DMS114 treated with DMSO at 0.1 percent for 48 hours (cell line): ENCODE results near the gene SPOCK2.

Experiments used
- DNase-seq: peaks from one replicate; lab custom pipeline; 2025; ENCODE audit not compliant: unreplicated experiment; lab: John Stamatoyannopoulos, UW

SPOCK2 gene

DNA sequence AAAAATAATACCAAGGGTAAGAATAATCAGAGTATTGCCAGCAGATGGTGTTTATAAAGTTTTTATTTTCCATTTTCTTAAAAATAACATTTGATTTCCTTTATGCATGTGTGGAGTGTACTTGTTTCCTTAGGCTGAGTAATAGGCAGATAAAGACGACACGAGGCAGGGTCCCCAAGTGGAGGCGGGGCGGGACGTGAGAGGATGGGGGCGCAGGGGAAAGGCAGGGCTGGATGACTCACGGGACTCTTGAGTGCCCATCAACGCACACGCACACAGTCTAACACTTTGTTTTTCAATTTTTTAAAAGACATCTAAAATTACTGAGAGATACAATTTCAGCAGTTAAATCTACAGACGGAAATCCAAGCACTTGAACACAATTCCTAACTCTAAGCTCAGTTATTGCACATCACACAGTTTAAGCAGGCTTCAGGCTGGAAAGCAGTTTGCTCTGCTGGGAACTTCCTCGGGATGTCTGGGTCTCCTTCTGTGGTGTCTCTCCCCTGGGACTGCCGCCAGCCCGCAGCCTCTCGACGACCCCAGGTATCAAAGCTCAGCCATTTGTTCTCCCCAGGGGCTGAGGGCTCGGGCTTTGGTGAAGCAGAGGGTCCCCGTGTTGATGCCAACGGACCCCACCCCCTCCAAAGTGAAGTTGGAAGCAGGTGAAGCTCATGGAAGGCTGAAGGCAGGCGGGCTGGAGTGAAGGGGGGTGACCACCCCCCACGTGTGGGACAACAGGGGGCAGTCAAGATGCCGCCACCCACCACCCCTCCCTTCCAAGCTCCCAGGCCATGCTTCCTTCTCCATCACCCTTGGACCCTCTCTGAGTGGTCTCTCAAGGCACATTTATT lies 29.1 kb downstream of the SPOCK2 start:
- DNase-seq = no peak

DNA sequence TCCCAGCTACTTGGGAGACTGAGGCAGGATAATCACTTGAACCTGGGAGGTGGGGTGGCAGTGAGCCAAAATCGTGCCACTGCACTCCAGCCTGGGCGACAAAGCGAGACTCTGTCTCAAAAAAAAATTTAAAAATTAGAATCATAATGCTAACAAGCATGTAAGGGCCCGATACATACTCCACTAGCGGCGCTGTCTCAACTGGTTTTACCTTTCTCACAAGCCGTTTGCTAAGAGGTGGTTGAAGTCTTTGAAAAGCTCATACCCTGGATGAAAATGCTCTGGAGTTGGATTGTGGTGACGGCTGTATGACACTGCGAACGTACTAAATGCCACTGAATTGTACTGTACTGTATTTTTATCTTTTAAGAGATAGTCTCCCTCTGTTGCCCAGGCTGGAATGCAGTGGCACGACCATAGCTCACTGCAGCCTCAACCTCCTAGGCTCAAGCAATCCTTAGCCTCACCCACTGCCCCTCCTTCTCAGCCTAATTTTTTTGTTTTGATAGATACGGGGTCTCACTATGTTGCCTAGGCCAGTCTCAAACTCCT lies 29.9 kb downstream of the SPOCK2 start:
- DNase-seq = no peak

- no peak for DNase-seq
These were observed 31.2 kb downstream of the SPOCK2 start for GRCh38 chr10:72056932-72057751.

DNA sequence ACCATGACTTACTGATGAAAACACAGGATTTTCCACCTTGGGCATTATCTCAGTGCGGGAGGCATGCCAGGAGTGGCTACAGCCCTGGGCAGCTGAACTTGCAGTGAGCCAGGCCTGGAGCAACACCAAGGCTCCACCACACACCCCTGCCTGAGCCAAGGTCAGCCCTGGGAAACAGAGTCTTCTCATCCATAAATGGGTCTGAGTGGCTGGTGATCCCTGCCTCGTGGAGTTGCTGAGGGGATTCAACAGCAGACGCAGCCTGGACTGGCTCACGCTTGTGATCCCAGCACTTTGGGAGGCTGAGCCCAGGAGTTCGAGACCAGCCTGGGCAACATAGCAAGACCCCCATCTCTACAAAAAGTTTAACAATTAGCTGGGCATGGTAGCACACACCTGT lies 32.2 kb downstream of the SPOCK2 start:
- no peak for DNase-seq

GRCh38 chr10:72053690-72054089 lies 34.7 kb downstream of the SPOCK2 start:
- no peak for DNase-seq

DNA sequence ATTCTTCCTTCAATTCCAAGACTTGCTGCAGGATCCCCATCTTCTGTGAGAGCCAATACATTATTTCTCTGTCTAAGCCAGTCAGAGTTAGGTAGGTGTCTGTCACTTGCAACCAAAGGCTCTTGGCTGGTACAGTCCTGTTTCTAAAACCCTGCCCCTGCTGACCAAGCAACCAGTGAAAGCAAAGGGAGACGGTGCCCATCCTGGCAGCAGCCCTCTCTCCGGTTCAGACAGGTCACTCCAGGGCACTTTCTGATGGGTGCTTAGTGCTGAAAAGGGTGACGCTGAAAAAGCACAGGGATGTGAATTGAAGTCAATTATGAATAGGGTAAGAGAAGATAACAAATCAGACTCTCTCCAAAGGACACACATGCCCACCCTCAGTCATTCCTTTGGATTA lies 37.5 kb downstream of the SPOCK2 start:
- DNase-seq = no peak

DNA sequence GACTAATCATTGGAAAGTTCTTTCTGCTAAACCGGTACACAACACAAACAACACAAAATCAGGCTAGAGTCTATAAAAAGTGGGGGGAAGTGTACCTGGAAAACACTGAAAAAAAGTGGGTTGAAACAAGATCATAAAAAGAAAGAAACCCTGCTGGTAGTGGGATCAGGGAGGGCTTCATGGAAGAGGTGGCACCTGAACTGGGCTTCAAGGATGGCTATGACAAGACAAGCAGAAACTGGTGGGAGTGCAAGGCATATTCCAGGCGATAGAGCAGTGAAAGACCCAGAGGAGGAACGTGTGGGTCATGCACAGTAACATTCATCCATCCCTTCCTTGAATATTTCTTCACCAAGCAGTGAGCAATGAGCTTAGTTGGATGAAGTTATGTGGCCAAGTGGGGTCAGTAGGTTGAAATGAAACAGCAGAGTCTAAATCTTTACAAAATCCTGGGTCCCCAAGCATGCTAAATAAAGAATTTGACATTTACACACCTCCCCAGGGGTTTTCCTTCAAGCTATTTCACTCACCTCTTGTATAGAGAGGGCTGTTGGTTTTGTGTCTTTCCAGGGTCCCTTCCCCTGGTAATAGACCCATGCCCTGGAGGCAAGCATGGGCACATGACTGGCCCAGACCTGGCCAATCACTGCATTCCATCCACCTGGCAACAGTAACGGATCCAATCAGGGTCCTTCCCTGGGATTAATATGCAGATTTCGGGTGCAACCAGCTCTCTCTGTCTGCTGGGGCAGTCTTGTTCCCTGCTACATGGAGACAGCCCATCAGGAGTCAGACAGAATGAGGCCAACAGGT lies 38.2 kb downstream of the SPOCK2 start:
- DNase-seq = no peak

- no peak for DNase-seq
These were observed 38.9 kb downstream of the SPOCK2 start for GRCh38 chr10:72049472-72049871.

DNA sequence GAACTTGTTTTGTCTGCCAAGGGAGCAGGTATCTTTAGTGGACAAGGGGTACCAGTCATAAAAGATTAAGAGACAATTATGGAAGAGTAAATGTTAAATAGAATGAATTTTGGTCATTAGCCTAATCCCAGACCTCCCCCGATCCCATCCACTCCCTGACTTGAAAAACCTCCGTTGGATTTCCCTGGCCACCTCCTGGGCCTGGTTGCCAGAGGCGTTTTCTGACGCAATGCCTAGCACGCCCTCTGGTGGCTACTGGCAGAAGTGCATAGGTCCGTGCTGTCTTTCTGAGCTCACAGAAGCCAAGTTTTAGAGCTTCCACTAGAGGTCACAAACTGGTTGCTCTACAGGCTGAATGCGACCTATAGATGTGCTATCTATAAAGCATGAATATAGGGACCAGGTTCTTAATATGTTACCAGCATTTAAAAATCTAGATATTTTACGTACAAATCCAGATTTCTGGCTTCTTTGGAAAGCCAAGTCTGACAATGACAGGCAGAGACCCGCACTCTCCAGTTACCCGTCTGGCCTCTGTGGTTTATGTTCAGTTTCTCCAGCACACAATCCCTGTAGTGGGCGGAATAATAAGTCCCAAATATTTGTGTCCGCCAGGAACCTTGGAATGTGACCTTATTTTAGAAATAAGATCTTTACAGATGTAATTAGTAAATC lies 39.8 kb downstream of the SPOCK2 start:
- peak; percentile 92 for DNase-seq

DNA sequence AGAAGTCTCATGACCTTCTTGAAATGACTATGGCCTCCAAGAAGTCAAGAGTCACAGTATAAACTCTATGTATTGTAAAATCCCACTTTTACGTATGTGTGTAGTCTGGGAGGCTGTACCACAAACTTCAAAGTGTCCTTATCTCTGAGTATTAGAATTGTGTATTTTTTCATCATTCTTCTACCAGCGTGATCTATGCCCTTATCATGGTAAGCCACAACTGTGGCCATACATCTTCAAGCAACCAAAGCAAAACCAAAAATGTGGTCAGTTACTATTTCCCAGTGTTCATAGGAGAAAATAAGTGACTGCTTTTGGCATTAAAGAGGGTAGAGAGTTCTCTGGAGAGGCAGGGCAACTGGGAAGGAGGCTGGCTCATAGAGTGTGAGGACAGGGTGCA lies 42.8 kb downstream of the SPOCK2 start:
- DNase-seq = no peak

GRCh38 chr10:72044417-72045041 lies 43.8 kb downstream of the SPOCK2 start:
- peak; percentile 20 for DNase-seq

GRCh38 chr10:72043016-72043834 lies 45.1 kb downstream of the SPOCK2 start:
- no peak for DNase-seq

GRCh38 chr10:72041491-72041890 lies 46.9 kb downstream of the SPOCK2 start:
- no peak for DNase-seq

- DNase-seq = no peak
These were observed 49.0 kb downstream of the SPOCK2 start for GRCh38 chr10:72039377-72039776.

DNA sequence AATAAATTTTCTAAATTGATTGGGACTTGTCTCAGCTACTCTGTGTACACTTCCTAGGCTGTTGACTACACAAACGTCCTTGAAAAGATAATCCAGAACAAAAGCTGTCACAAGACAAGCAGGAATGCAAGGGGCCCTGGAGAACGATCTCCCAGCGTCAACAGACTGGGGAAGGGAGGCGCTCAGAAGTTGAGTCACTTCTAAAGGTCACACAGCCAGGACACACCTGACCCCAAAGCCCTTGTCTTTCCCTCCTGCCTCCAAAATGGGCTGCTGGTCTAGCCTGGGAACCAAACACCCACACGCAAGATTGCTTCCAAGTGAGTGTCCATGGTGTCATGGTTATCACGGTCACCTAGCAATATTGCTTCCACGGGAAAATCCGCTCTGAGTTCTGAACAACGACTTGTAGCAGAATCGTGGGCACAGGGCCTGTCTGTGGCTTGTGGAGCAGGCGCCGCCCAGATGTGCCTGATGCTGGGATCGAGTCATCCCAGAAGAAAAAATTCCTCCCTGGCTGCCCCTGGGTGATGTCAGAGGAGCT lies 49.8 kb downstream of the SPOCK2 start:
- DNase-seq = no peak

GRCh38 chr10:72037811-72038210 lies 50.5 kb downstream of the SPOCK2 start:
- DNase-seq = no peak

DNA sequence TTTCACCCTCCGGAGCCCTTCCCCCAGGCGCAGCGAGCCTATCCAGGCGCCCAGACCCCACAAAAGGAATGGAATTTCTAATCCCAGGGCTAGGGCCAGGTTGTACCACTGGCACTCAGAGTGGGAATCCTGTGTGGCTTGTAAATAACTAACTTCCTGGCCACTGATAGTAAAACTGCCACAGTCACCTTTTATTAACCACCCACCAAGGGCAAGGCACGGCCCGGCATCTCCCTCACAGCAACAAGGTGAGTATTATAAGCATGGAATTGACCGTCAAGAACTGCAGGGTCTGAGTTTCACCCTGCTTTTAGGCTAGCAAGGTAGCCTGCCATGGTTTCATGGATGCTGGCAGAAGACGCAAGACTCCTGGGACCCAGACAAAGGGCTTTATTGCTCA lies 51.1 kb downstream of the SPOCK2 start:
- DNase-seq = no peak

GRCh38 chr10:72035252-72035887 lies 53.0 kb downstream of the SPOCK2 start:
- DNase-seq = no peak
